ENCODE results near the gene PHOSPHO2.
A peak's percentile ranks its signal among the peaks of the same experiment; 100 is the strongest.

The PHOSPHO2 gene

GRCh38 chr2:169716938-169717690 lies 22.8 kb downstream of the PHOSPHO2 start:
- DNase-seq (ENCODE audit: low spot score) = no peak

GRCh38 chr2:169717691-169718063 lies 23.4 kb downstream of the PHOSPHO2 start:
- no peak for DNase-seq (ENCODE audit: low spot score)

GRCh38 chr2:169718930-169719504 lies 24.7 kb downstream of the PHOSPHO2 start:
- DNase-seq (ENCODE audit: low spot score) = no peak

GRCh38 chr2:169721016-169721415 lies 26.7 kb downstream of the PHOSPHO2 start:
- DNase-seq (ENCODE audit: low spot score) = no peak

DNA sequence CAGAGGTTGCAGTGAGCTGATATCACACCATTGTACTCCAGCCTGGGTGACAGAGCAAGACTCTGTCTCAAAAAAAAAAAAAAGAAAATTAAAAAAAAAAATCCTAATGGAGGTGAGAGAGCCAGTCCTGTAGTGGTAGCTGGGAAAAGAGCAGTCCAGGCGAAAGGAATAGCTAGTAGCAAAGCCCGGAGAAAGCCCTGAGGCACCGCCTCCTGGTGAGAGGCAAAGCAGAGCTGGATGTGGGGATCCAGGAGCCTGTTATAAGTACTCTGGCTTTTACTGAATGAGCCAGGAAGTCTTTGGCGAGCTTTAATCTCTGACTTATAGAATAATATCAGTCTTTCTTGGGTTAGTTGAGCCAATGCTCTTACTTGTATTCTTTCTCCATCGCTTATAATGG lies 32.8 kb downstream of the PHOSPHO2 start:
- no peak for DNase-seq (ENCODE audit: low spot score)

GRCh38 chr2:169729274-169729605 lies 35.0 kb downstream of the PHOSPHO2 start:
- DNase-seq (ENCODE audit: low spot score) = no peak

DNA sequence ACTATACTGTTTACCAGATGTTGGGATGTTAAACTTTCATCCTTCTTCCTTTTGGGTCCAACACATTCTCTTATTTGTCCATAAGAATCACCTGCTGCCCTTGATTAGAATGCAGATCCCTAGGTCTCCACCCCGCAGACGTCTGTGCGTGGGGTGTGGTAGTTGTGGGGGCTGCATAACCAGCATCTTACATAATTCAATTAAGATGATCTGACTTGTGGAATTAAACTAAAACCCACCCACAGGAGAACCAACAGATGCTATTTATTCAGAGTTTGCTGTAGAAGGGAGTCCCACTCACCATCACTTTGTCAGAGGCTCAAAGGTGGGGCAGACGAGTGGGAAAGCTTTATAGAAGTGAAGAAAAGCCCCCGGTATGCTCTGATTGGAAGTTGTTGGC lies 37.8 kb downstream of the PHOSPHO2 start:
- DNase-seq (ENCODE audit: low spot score) = no peak

DNA sequence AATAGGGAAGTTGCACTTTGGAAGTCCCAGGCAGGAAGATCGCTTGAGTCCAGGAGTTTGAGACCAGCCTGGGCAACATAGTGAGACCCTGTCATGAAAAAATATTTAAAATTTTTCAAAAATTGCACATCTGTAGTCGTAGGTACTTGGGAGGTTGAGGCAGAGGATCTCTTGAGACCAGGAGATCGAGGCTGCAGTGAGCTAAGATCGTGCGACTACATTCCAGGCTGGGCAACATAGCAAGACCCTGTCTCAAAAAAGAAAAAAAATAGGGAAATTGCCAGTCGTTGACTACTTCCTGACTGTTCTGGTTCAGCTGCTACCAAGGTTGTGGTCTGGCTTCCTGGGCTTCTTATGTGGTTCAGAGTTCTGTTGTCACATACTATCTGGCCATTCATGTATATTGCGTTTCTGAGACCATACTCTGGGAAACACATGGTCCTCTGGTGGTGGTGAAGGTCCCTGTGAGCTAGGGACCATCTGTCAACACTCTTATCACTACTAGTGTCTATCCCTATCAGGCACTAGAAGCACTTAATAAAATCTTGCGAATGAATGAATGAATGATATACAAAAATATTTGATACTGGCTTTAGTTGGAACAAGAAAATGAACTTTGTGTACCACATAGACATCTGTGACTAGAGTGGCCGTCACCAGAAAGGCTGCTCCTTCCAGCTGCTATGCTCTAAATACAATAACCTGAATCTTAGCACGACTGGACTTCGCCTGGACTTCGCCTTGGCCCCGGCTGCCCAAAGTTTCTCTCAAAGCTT lies 38.5 kb downstream of the PHOSPHO2 start:
- peak; percentile 40 for DNase-seq (ENCODE audit: low spot score)

DNA sequence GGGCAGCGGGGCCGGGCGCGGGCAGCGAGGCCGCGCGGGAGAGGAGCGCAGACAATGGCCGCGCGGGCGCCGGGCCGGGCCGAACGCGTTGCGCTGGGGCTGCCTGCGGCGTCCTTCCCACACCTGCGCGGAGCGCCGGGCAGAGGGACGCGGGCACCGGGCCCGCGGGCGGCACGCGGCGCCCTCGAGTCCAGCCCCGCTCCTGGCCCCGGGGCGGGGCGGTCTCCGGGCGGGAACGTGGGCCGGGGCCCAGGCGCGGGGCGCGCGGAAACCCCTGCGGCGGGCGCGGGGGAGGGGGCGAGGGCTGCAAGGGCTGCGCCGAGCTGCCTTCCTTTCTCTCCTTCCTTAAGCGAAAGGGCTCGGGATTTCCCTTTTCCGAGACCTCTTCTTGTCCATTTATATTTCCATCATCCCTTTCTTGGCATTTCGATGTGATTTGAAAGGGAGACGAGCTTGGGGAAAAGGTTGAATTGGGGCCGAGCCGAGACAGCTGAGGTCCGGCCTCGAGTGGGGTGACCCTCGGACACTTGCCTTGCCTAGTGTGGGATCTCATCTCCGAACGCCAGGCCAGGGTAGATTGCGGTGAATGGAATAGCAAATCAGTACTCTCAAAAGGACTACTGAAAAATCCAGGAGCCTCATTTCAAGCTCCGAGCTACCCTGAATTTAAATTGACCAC lies 40.0 kb downstream of the PHOSPHO2 start:
- peak; percentile 43 for DNase-seq (ENCODE audit: low spot score)

DNA sequence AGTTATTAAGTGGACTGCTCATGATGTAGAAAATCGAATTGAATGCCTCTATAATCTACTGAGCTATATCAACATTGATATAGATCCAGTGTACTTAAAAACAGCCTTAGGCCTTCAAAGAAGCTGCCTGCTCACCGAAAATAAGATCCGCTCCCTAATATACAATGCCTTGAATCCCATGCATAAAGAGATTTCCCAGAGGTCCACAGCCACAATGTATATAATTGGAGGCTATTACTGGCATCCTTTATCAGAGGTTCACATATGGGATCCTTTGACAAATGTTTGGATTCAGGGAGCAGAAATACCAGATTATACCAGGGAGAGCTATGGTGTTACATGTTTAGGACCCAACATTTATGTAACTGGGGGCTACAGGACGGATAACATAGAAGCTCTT lies 41.4 kb downstream of the PHOSPHO2 start:
- DNase-seq (ENCODE audit: low spot score) = no peak

DNA sequence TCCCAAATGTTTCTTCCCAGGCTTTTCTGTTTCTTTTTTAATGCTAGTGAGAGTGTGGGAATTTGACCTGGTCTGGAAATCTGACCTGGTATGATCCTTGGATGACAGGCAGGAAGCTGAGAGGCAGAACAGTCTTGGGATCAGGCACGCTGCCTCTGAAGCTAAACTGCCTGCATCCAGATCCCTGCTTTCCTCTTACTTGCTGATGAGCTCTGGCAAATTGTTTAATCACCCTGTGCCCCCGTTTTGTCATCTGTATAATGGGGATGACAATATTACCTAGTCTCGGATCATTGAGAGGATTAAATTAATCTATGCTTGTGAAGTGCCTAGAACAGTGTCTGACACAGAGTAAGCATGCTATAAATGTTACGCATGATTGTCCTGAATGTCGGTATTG lies 42.6 kb downstream of the PHOSPHO2 start:
- no peak for DNase-seq (ENCODE audit: low spot score)

- DNase-seq (ENCODE audit: low spot score) = no peak
Observed at GRCh38 chr2:169738566-169739229, 44.4 kb downstream of the PHOSPHO2 start.

- DNase-seq (ENCODE audit: low spot score) = no peak
Observed at GRCh38 chr2:169739351-169739750, 45.1 kb downstream of the PHOSPHO2 start.

DNA sequence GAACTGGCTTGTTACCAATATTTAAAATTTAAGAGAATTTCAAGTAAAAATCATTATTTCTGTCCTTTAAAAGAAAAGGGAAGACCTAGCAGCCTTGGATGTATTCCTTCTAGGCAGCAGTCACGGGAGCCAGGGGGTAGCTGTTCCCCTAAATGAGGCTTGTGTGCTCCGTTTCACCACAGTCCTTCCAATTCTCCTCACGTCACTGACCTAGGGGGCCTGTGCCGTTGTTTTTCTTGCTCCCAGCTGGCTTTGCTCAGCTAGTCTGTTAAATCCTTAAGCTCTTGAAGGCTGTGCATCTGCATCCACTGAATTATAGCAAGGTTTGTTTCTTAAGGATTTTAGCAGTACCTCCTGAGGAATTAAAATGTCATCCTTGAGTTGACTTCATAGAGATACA lies 49.3 kb downstream of the PHOSPHO2 start:
- DNase-seq (ENCODE audit: low spot score) = no peak

DNA sequence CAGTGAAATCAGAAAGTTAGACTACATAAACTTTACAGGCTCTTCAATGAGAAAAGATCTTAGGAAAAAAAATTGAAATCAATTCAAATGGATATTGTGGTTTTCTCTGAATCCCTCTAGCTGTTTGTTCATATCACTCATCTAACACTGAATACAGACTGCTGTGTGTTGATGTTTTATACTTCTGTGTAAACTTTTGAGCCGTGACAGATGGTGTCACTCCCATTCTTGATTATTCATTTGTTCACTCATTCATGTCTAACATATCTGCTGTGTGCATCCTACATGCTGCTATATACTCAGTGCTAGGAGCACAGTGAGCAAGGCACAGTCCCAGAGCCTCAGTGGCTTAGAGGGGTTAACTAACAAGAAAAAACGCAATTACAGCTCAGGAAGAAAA lies 52.0 kb downstream of the PHOSPHO2 start:
- DNase-seq (ENCODE audit: low spot score) = no peak

- DNase-seq (ENCODE audit: low spot score) = no peak
Observed at GRCh38 chr2:169748319-169748718, 54.0 kb downstream of the PHOSPHO2 start.

All from HuH-7.5 (cell line).